GM12865 (cell line): ENCODE data around the gene PRPSAP2.

Experiments
- DNase-seq: peaks from one replicate; pipeline ENCODE4 v3.0.0; 2010; ENCODE audit warnings: low read depth
- H3K4me3 ChIP-seq: 2 replicates; pipeline ENCODE4 v1.5.1; 2011; ENCODE audit warnings: mild to moderate bottlenecking, low read depth, low read length, control low read depth
- CTCF ChIP-seq: IDR thresholded peaks from 2 replicates; pipeline ENCODE4 v1.5.1; 2011; ENCODE audit warnings: low read length, control low read depth, low read depth, inconsistent platforms; ENCODE audit not compliant: insufficient read depth; ENCODE audit errors: missing control alignments

PRPSAP2 gene

DNA sequence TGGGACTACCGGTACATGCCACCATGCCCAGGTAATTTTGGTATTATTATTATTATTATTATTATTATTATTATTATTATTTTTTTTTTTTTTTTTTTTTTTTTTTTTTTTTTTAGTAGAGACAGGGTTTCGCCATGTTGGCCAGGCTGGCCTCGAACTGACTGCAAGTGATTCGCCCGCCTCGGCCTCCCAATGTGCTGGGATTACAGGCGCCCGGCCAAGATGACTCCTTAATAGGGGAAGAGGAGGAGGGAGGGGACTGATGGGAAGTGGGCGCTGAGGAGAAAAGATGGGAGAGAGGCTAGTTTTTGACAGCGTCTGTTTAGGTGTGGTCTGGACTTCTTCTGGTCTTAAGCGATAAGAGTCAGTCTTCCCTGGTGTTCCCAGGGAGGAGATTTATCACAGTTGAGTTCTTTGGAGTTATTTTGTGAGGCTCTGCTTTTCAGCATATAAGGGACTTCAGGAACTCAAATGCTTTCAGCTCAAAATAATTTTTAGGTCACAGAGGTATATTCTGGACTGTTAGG lies 59.6 kb downstream of the PRPSAP2 start:
- H3K4me3 ChIP-seq, result no peak overlapping the region
- TF ChIP-seq CTCF, result no peak
- no peak for DNase-seq

- TF ChIP-seq CTCF, result no peak
- no peak for DNase-seq
- H3K4me3 ChIP-seq, result 0 out of 2 replicates have a peak overlapping the region, but pooled peaks have one; percentile 11
Observed at GRCh38 chr17:18919963-18920362, 62.0 kb downstream of the PRPSAP2 start.

GRCh38 chr17:18920911-18921441 lies 63.0 kb downstream of the PRPSAP2 start:
- H3K4me3 ChIP-seq, result peak overlapping the region; percentile 44

DNA sequence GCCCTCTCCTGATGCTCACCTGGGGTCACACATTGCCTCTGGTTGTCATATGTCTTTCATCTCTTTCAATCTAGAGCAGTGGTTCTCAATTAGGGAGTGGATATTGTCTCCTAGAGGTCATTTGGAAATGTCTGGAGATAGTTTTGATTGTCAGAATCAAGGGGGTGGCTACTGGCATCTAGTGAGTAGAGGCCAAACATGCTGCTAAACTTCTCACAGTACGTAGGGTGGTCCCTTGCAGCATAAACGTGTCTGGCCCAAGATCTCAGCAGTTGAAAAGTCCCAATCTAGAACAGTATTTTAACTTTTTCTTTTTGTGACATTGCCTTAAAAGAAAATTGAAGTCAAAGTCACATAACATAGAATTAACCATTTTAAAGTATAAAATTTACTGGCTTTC lies 63.6 kb downstream of the PRPSAP2 start:
- no peak for TF ChIP-seq CTCF
- no peak for DNase-seq
- H3K4me3 ChIP-seq, result peak overlapping the region; percentile 44

More at GRCh38 chr17:18920911-18921441, 63.0 kb downstream of the PRPSAP2 start:
- no peak for TF ChIP-seq CTCF
- peak; percentile 83 for DNase-seq

DNA sequence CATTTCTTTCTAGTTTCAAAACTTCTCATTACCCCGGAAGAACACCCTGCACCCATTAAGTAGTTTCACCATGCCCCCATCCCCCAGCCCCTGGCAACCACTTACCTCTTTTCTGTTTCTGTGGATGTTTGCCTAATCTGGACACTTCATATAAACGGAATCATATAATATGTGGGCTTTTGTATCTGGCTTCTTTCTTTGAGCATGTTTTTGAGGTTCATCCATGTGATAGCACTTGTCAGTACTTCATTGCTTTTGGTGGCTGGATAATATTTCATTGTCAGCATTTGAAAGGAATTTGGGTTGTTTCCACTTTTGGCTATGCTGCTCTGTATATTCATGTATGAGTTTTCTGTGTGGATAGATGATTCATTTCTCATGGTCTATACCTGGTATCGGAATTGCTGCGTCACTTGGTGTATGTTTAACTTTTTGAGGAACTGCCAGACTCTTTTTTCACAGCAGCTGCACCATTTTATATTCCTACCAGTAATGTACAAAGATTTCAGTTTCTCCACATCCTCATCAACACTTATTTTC lies 64.1 kb downstream of the PRPSAP2 start:
- no peak for TF ChIP-seq CTCF
- peak; percentile 88 for DNase-seq
- peak overlapping the region; percentile 44 for H3K4me3 ChIP-seq

DNA sequence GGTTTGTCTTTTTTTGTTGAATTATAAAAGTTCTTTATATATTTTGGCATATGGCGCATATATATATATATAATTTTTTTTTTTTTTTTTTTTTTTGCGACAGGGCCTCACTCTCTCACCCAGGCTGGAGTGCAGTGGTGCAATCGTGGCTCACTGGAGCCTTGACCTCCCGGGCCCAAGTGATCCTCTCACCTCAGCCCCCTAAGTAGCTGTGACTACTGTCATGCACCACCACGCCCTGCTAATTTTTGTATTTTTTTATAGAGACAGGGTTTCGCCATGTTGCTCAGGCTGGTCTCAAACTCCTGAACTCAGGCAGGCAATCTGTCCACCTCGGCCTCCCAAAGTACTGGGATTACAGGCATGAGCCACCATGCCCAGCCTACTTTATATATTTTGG lies 64.7 kb downstream of the PRPSAP2 start:
- peak overlapping the region; percentile 42 for H3K4me3 ChIP-seq
- DNase-seq, result peak; percentile 57

DNA sequence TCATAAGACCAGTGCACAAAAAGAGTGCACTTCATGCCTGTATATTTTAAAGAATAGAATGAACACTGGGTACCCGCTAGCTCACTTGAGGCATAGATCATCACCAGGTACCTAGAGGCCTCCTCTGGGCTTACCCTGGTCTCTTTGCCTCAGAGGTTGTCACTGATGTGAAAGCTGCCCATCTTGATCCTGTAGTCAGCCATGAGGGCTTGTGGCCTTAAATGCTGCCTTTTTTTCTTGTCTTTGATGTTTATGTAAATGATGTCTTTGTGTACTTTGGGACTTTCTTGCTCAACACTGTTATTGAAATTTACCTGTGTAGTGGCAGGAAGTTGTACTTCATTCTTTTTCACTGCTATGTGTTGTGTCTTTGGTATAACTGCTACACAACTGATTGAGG lies 67.3 kb downstream of the PRPSAP2 start:
- TF ChIP-seq CTCF, result no peak
- peak; percentile 49 for DNase-seq
- H3K4me3 ChIP-seq, result no peak overlapping the region
